Erythroblast (primary cell): ENCODE results near the gene GPR135.

Source experiments
- GATA1 ChIP-seq: IDR thresholded peaks from 2 replicates; pipeline ENCODE4 v1.6.1; 2011; ENCODE audit warnings: low read depth, mild to moderate bottlenecking, control low read depth, low read length, moderate library complexity
- POLR2A ChIP-seq: IDR thresholded peaks from 2 replicates; pipeline ENCODE4 v1.6.1; 2011; ENCODE audit warnings: mild to moderate bottlenecking, low read length

- no peak for TF ChIP-seq POLR2A
- no peak for TF ChIP-seq GATA1
These were observed 479 bp downstream of the GPR135 start for GRCh38 chr14:59464486-59465315.
